ENCODE data around the gene CCDC150.

GRCh38 chr2:196604196-196604595, 35.3 kb upstream of the CCDC150 start:
- TF ChIP-seq POLR2A (IDR thresholded peaks at IDR 0.05; ENCODE audit: low read depth, low read length) (no peak), POLR2AphosphoS5 (IDR thresholded peaks at IDR 0.05; ENCODE audit: low read depth, low read length) (no peak), PAX5 (IDR thresholded peaks at IDR 0.05; ENCODE audit: insufficient read depth, low read length, severe bottlenecking) (no peak), SPI1 (IDR thresholded peaks at IDR 0.05; ENCODE audit: low read depth, low read length) (no peak)
